Heart right ventricle (tissue), 16 donors: ENCODE data around the gene DGCR2. TPM values are rescaled to one million over a fixed set of nuclear protein-coding genes. Genes with fewer than 3 reads are reported as not detected.

Experiments used
- ATAC-seq, 8 donors: fragments of 200-7000 bp; cut with Tn5 transposase; one replicate each; pipeline ENCODE4 v1.9.1; 2020; ENCODE audit warnings: mild to moderate bottlenecking in 8 of 8, moderate library complexity in 8 of 8, moderate number of reproducible peaks in 1 of 8
- DNase-seq, 2 donors: peaks; one replicate each; pipeline ENCODE4 v3.0.0-alpha.2; 2020
- H3K27ac ChIP-seq, 10 donors: fragments of 200-600 bp; sonication (generic) in 2 of 10; one replicate each; pipeline versions ENCODE4 v1.5.0 to v1.8.0; 2020 to 2022; ENCODE audit warnings: mild to moderate bottlenecking in 3 of 10
- H3K27me3 ChIP-seq, 7 donors: fragments of 200-600 bp; one replicate each; pipeline ENCODE4 v1.8.0; 2021 to 2022; ENCODE audit warnings: mild to moderate bottlenecking in 2 of 7
- H3K36me3 ChIP-seq, 9 donors: fragments of 200-600 bp; sonication (generic) in 1 of 9; one replicate each; pipeline versions ENCODE4 v1.5.0 to v1.8.0; 2020 to 2022; ENCODE audit warnings: mild to moderate bottlenecking in 2 of 9
- H3K4me1 ChIP-seq, 9 donors: fragments of 200-600 bp; sonication (generic) in 1 of 9; one replicate each; pipeline versions ENCODE4 v1.5.0 to v1.8.0; 2020 to 2022; ENCODE audit warnings: mild to moderate bottlenecking in 4 of 9
- H3K4me3 ChIP-seq, 10 donors: fragments of 200-600 bp; sonication (generic) in 2 of 10; one replicate each; pipeline versions ENCODE4 v1.5.0 to v1.8.0; 2020 to 2022; ENCODE audit warnings: mild to moderate bottlenecking in 7 of 10, moderate library complexity in 2 of 10
- H3K9me3 ChIP-seq, 11 donors: fragments of 200-600 bp in 10 of 11; sonication (generic) in 2 of 11; one replicate each; pipeline versions ENCODE4 v1.5.0 to v1.8.0; 2013 to 2022; ENCODE audit warnings: mild to moderate bottlenecking in 2 of 11, control low read depth in 1 of 11, moderate library complexity in 1 of 11
- WGBS, 2 donors: extraction: QIAGEN DNeasy Blood & Tissue Kit; methylation state at CpG; one replicate each; pipeline ENCODE4 v1.1.7; 2013; ENCODE audit warnings: inconsistent platforms in 1 of 2; 5-methylcytosine and 5-hydroxymethylcytosine counted together
- intact Hi-C, 10 donors: fragments of 100-400 bp; cut with DNase I; formaldehyde crosslinking; loops; one replicate each; pipeline versions ENCODE4 v1.11.1 to v1.14.2; 2022
- polyA plus RNA-seq, 2 donors: library from polyadenylated mRNA; stranded (reverse); fragments of 200-250 nt; gene quantifications; one replicate each; pipeline ENCODE4 v1.2.3, GENCODE V29; 2013
- total RNA-seq, 10 donors: library from RNA; stranded (reverse); fragmentation: NEBNext Ultra II Directional in 3 of 10; extraction: Animal tissue kit (Norgen Biotek cat#: 25700) in 3 of 10; gene quantifications; one replicate each; pipeline versions ENCODE4 v1.2.1 to v1.2.4, GENCODE V29; 2021 to 2023
- TF ChIP-seq, protein P1 (sequence below), 9 donors: fragments of 200-600 bp; sonication (generic) in 2 of 9; IDR thresholded peaks; one replicate each; pipeline versions ENCODE4 v1.5.0 to v1.8.0; 2021 to 2022; ENCODE audit warnings: antibody characterized with exemption in 9 of 9, mild to moderate bottlenecking in 5 of 9, moderate library complexity in 1 of 9
- donor health status: Arrhythmogenic right ventricular cardiomyopathy.
- donor health status: ischemic (EF 13 %, LVEDD 7.1; RV severe dilation, severe dysfunction).
- donor health status: healthy with polysubstance abuse.
- donor health status: DM: no; HTN: yes; CAD: no.
- donor health status: DM: no; HTN: no; CAD: no.
- donor health status: ischemic (EF 25% LVEDD 6.9; RV normal size, moderate dysfunction).
- donor health status: ischemic (EF 25% LVEDD 5.7; RV mildly dilated, moderate dysfunction).
- donor health status: healthy.
- donor health status: DM: yes; HTN: yes; CAD: no.
- donor health status: Ischemic cardiomyopathy.
- donor health status: ischemic (EF 35%, LVEDD 5.7; RV mildly dilated, moderate dysfunction).
- donor health status: nonischemic (EF 11% LVEDD 7.7; RV severe dilation, severe dysfunction).
- donor health status: DM: yes; HTN: yes; CAD: no.
- donor health status: PGD.
- donor health status: ischemic (EF 29% LVEDD 5.4; RV normal size, mild dysfunction).
- donor health status: nonischemic (EF 23%, LVEDD 6.1; RV moderate dilation, normal function).

The DGCR2 gene
- total and polyA plus RNA-seq, 12 donors: 17.0 to 58.0 (median 39.1) TPM

DNA sequence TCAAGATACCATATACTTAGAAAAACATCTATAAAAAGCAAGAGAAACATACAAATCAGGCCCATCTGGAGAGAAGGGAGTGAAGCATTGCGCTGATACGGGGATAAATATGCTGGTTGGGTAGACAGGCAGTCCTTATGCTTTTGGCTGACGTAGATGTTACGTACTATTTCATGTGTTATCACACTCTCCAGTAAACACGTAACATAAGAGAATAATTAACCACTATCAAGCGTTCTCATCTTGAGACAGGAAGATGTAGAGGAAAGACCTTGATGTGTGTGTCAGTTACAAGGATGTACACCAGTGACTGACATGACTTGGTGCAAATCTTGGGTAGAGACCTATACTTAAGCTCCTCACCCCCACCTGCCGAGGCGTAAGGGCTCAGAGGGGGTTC is 99.5 kb downstream of the DGCR2 start:
- peaks cover 6 to 47% (median 24%) of the 10 kb centered on the region in 7 donors for H3K27me3 ChIP-seq
- WGBS, 2 donors: 71 to 76% methylated on average over 8 of the region's 8 CpGs
- H3K36me3 ChIP-seq: no peaks in the 10 kb centered on the region
- intact Hi-C loops: no loop called here
- no peaks in the 10 kb centered on the region for H3K9me3 ChIP-seq
- H3K27ac ChIP-seq: no peak overlapping the region
- TF ChIP-seq, protein P1, sequence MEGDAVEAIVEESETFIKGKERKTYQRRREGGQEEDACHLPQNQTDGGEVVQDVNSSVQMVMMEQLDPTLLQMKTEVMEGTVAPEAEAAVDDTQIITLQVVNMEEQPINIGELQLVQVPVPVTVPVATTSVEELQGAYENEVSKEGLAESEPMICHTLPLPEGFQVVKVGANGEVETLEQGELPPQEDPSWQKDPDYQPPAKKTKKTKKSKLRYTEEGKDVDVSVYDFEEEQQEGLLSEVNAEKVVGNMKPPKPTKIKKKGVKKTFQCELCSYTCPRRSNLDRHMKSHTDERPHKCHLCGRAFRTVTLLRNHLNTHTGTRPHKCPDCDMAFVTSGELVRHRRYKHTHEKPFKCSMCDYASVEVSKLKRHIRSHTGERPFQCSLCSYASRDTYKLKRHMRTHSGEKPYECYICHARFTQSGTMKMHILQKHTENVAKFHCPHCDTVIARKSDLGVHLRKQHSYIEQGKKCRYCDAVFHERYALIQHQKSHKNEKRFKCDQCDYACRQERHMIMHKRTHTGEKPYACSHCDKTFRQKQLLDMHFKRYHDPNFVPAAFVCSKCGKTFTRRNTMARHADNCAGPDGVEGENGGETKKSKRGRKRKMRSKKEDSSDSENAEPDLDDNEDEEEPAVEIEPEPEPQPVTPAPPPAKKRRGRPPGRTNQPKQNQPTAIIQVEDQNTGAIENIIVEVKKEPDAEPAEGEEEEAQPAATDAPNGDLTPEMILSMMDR (IDR thresholded peaks at IDR 0.05): no peak
- ATAC-seq: no peak
- no peak overlapping the region for H3K4me3 ChIP-seq
- no peak for DNase-seq
- no peaks in the 10 kb centered on the region for H3K4me1 ChIP-seq

DNA sequence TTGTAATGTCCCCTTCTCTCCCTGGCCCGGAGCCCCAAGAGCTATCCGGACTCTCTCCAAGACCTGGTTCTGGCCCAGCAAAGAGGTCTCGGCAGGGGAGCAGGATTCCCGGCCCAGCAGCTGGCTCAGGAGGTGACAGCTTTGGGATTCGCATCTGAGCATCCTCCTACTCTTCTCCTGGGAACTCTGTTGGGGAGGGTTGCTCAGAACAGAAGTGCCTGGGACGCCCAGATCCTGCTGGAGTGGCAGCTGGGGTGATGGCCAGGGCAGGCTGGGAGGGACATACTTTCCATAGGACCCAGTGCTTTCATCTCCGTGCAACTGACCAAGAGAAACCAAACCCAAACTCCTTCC is 102.6 kb downstream of the DGCR2 start:
- TF ChIP-seq, protein P1 (IDR thresholded peaks at IDR 0.05): no peak
- 51 to 57% methylated on average over 7 of the region's 7 CpGs for WGBS, 2 donors
- H3K4me3 ChIP-seq: no peak overlapping the region
- no peaks in the 10 kb centered on the region for H3K9me3 ChIP-seq
- H3K27me3 ChIP-seq: peaks cover 6 to 35% (median 22%) of the 10 kb centered on the region in 7 donors
- no peaks in the 10 kb centered on the region for H3K4me1 ChIP-seq
- DNase-seq: no peak
- H3K27ac ChIP-seq: no peak overlapping the region
- ATAC-seq: no peak
- intact Hi-C loops: no loop called here
- H3K36me3 ChIP-seq: no peaks in the 10 kb centered on the region

DNA sequence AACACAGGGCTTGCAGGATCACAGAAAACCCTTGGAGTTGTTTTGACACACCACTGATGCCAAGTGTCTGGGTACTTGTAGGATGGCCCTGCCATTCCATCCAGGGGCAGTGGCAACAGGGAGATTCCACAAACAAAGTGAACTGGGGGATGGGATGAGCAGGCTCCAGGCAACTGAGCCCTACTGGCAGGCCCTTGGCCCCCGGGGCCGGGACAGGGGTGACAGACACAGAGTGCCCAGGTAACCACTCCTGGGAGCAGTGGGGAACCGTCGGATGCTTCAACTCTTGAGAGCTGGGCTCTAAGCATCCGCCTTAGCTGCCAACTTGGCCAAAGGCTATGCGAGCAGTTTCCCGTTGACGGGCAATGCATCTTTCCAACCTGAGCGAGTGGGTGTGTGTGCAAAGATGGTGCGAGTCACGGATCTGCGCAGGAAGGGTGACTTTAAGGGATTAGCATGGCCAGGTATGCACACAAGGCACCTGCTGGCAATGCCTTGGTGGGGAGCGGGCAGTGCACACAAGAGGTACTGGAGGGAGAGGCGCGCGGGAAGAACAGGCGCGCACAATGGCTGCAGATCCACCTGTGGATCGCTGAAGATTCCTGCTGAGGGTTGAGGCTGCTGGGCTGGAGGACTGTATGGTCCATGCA is 103.1 kb downstream of the DGCR2 start:
- intact Hi-C loops: no loop called here
- Histone ChIP-seq H3K36me3 (no peaks in the 10 kb centered on the region), H3K4me1 (no peaks in the 10 kb centered on the region), H3K27me3 (peaks cover 6 to 39% (median 22%) of the 10 kb centered on the region in 7 donors), H3K27ac (no peak overlapping the region), H3K9me3 (no peaks in the 10 kb centered on the region), H3K4me3 (no peak overlapping the region)
- 89% methylated on average over 19 of the region's 19 CpGs for WGBS, 2 donors
- DNase-seq (no peak), ATAC-seq (no peak)
- TF ChIP-seq, protein P1 (IDR thresholded peaks at IDR 0.05): no peak

DNA sequence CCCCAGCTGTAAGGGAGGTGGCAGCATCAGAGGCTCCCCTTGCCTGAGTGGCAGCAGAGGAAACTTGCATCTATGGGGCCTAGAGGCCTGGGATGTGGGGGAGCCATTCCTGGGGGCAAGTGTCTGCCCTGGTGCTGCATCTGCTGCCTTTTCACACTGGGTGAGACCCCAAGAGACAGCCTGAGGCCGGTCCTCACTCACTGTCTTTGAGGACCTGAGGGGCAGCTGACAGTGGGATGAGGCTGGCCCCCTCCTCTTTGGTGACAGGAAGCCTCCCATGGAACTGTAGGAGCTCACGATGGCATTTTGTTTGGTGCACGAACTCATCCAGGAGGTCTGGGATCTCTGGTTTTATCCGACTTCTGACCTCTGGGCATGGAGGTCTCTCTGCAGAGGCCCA is 104.0 kb downstream of the DGCR2 start:
- 70 to 72% methylated on average over 4 of the region's 4 CpGs for WGBS, 2 donors
- DNase-seq (no peak), ATAC-seq (no peak)
- Histone ChIP-seq H3K36me3 (no peaks in the 10 kb centered on the region), H3K4me3 (no peak overlapping the region), H3K27me3 (peaks cover 6 to 42% (median 22%) of the 10 kb centered on the region in 7 donors), H3K27ac (no peak overlapping the region), H3K9me3 (no peaks in the 10 kb centered on the region), H3K4me1 (no peaks in the 10 kb centered on the region)
- TF ChIP-seq, protein P1 (IDR thresholded peaks at IDR 0.05): no peak
- intact Hi-C loops: no loop called here
